Psoas muscle (tissue), 8 donors: ENCODE data around the gene WFDC10B. TPM values are rescaled to one million over a fixed set of nuclear protein-coding genes. Genes with fewer than 3 reads are reported as not detected.
"Not testable (repeated sequence)": the region's sequence is repeated elsewhere in the genome, so short reads cannot be mapped to it uniquely, and the experiment has no call there.

Experiments
- ATAC-seq, 4 donors: fragments of 200-7000 bp; cut with Tn5 transposase; one replicate each; pipeline ENCODE4 v1.9.1; 2020; ENCODE audit warnings: moderate library complexity in 3 of 4, mild to moderate bottlenecking in 2 of 4
- DNase-seq, 2 donors: peaks; one replicate each; pipeline ENCODE4 v3.0.0-alpha.2; 2020
- H3K27ac ChIP-seq: fragments of 200-600 bp; one replicate; pipeline ENCODE4 v1.8.0; 2022
- H3K27me3 ChIP-seq, 3 donors: fragments of 200-600 bp in 1 of 3; one replicate each; pipeline versions ENCODE4 v1.6.1 to v1.8.0; 2013 to 2022; ENCODE audit warnings: low read length in 2 of 3, mild to moderate bottlenecking in 2 of 3, moderate library complexity in 1 of 3; ENCODE audit not compliant: insufficient read depth in 3 of 3
- H3K36me3 ChIP-seq, 2 donors: fragments of 200-600 bp in 1 of 2; one replicate each; pipeline versions ENCODE4 v1.6.1 to v1.8.0; 2013 to 2022; ENCODE audit warnings: low read depth in 1 of 2, mild to moderate bottlenecking in 1 of 2, moderate library complexity in 1 of 2; ENCODE audit not compliant: insufficient read depth in 1 of 2
- H3K4me1 ChIP-seq: fragments of 200-600 bp; one replicate; pipeline ENCODE4 v1.8.0; 2022
- H3K4me3 ChIP-seq: fragments of 200-600 bp; one replicate; pipeline ENCODE4 v1.8.0; 2022; ENCODE audit warnings: mild to moderate bottlenecking
- H3K9me3 ChIP-seq: fragments of 200-600 bp; one replicate; pipeline ENCODE4 v1.8.0; 2022
- CTCF ChIP-seq: fragments of 200-600 bp; IDR thresholded peaks from one replicate; pipeline ENCODE4 v1.8.0; 2022; ENCODE audit warnings: antibody characterized with exemption
- WGBS, 3 donors: extraction: QIAGEN DNeasy Blood & Tissue Kit; methylation state at CpG; one replicate each; pipeline versions ENCODE4 v1.1.6 to v1.1.7; 2013; 5-methylcytosine and 5-hydroxymethylcytosine counted together
- intact Hi-C, 2 donors: fragments of 100-400 bp; cut with DNase I; formaldehyde crosslinking; loops; one replicate each; pipeline versions ENCODE4 v1.11.0 to v1.14.2; 2022
- polyA plus RNA-seq, 3 donors: library from polyadenylated mRNA; stranded (reverse); fragments of 200-250 nt; gene quantifications; one replicate each; pipeline ENCODE4 v1.2.3, GENCODE V29; 2013
- total RNA-seq, 4 donors: library from RNA; stranded (reverse); fragmentation: NEBNext Ultra II Directional in 2 of 4; extraction: Animal tissue kit (Norgen Biotek cat#: 25700) in 2 of 4; gene quantifications; one replicate each; pipeline versions ENCODE4 v1.2.1 to v1.2.4, GENCODE V29; 2021 to 2023
- donor health status: healthy with polysubstance abuse.
- donor health status: DM: no; HTN: no; CAD: no; lungs with moderate emphysema.
- donor health status: Bipolar disorder and iron deficiency.
- donor health status: healthy.
- donor health status: DM: yes; HTN: yes; CAD: no.
- donor health status: DM: no; HTN: no; CAD: no.
- donor health status: DM: no; HTN: no; CAD: no.
- donor health status: DM: yes; HTN: yes; CAD: no.

WFDC10B gene
- total and polyA plus RNA-seq, 7 donors = not detected

GRCh38 chr20:45649312-45649863 is 55.4 kb downstream of the WFDC10B start:
- peaks cover 0 to 2% (median 0%) of the 10 kb centered on the region in 3 donors for H3K27me3 ChIP-seq
- no peaks in the 10 kb centered on the region for H3K36me3 ChIP-seq
- no peak overlapping the region for H3K4me3 ChIP-seq
- no peaks in the 10 kb centered on the region for H3K4me1 ChIP-seq
- WGBS, 3 donors = 77 to 81% (median 78%) methylated on average over 6 of the region's 6 CpGs
- no peak overlapping the region for H3K27ac ChIP-seq
- DNase-seq = no peak
- no peak for ATAC-seq
- H3K9me3 ChIP-seq = no peaks in the 10 kb centered on the region
- no peak for TF ChIP-seq CTCF
- intact Hi-C loops = no loop called here

- no peak for ATAC-seq
- H3K9me3 ChIP-seq = no peaks in the 10 kb centered on the region
- no peaks in the 10 kb centered on the region for H3K36me3 ChIP-seq
- 63 to 73% (median 64%) methylated on average over 1 of the region's 1 CpG for WGBS, 3 donors
- H3K4me3 ChIP-seq = no peak overlapping the region
- TF ChIP-seq CTCF = no peak
- intact Hi-C loops = no loop called here
- no peaks in the 10 kb centered on the region for H3K4me1 ChIP-seq
- H3K27ac ChIP-seq = no peak overlapping the region
- H3K27me3 ChIP-seq = peaks cover 0 to 2% (median 0%) of the 10 kb centered on the region in 3 donors
- DNase-seq = no peak
These were observed 57.3 kb downstream of the WFDC10B start for GRCh38 chr20:45647441-45648050.

GRCh38 chr20:45646875-45647274 is 57.9 kb downstream of the WFDC10B start:
- WGBS, 3 donors = 78 to 88% (median 88%) methylated on average over 3 of the region's 3 CpGs
- TF ChIP-seq CTCF = no peak
- no peak overlapping the region for H3K4me3 ChIP-seq
- H3K9me3 ChIP-seq = no peaks in the 10 kb centered on the region
- H3K4me1 ChIP-seq = no peaks in the 10 kb centered on the region
- ATAC-seq = no peak
- intact Hi-C loops = no loop called here
- H3K27me3 ChIP-seq = peaks cover 0 to 2% (median 0%) of the 10 kb centered on the region in 3 donors
- H3K36me3 ChIP-seq = no peaks in the 10 kb centered on the region
- H3K27ac ChIP-seq = no peak overlapping the region
- DNase-seq = no peak

GRCh38 chr20:45645869-45646268 is 59.0 kb downstream of the WFDC10B start:
- DNase-seq, H3K36me3 ChIP-seq, H3K27ac ChIP-seq, ATAC-seq, H3K9me3 ChIP-seq, H3K4me1 ChIP-seq, intact Hi-C loops, H3K27me3 ChIP-seq, H3K4me3 ChIP-seq: not testable (repeated sequence)
- WGBS, 3 donors = 90 to 94% (median 91%) methylated on average over 15 to 28 of the region's 28 CpGs

- H3K9me3 ChIP-seq, DNase-seq, H3K4me3 ChIP-seq, H3K36me3 ChIP-seq, H3K27me3 ChIP-seq, H3K27ac ChIP-seq, H3K4me1 ChIP-seq, ATAC-seq, intact Hi-C loops: not testable (repeated sequence)
- 96 to 97% (median 96%) methylated on average over 20 to 24 of the region's 24 CpGs for WGBS, 3 donors
These were observed 63.7 kb downstream of the WFDC10B start for GRCh38 chr20:45641076-45641475.
